NCI-H2196 (cell line): Measurements from ENCODE around the gene VAMP7.
"Not testable (repeated sequence)": the region's sequence is repeated elsewhere in the genome, so short reads cannot be mapped to it uniquely, and the experiment has no call there.

Experiments
- DNase-seq: peaks from one replicate; lab custom pipeline; 2025; ENCODE audit not compliant: unreplicated experiment; lab: John Stamatoyannopoulos, UW

Gene VAMP7, protein sequence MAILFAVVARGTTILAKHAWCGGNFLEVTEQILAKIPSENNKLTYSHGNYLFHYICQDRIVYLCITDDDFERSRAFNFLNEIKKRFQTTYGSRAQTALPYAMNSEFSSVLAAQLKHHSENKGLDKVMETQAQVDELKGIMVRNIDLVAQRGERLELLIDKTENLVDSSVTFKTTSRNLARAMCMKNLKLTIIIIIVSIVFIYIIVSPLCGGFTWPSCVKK

DNA sequence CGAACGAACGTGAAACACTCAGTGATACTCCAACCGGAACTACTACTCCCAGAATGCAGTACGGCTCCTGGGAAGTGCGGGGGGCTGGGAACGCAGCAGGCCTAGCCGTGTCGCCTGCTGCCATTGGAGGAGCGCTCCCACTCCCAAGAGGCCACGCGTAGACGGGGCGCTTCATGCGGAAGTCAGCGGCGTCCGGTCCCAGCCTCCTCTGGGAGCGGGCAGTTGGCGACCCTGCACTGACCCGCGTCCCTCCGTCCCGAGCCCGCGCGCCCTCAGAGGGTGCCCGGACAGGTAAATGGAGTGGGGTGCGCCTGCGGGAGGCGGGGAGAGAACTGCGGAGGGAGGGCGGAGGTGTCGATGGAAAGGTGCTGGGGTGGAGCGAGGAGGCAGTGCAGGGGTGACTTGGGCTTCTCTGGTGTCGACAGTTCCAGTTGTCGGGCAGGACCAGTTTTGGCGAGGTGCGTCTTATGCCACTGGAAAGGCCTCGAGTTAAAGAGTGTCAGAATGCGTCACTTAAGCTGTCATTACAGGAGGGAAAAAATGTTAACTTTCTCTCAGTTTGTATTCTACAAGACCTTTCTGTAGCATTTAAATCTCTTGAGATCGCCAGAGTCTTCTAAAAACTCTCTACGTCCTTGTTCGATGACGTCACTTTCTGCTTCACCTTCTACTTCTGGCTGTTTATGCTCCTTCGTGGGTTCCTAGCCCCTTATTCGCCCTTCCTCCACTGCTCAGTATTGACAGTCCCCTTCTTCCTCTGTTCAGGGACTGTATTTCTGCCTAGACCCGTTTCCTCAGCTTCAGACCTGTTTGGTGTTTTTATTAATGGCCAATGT, at the start of gene VAMP7:
VAMP7 (plus strand) TSS at position 188 of the 836 bp plus-strand sequence. CDS start 8,122 bp downstream, outside the sequence.
- DNase-seq, result peak; percentile 73

DNA sequence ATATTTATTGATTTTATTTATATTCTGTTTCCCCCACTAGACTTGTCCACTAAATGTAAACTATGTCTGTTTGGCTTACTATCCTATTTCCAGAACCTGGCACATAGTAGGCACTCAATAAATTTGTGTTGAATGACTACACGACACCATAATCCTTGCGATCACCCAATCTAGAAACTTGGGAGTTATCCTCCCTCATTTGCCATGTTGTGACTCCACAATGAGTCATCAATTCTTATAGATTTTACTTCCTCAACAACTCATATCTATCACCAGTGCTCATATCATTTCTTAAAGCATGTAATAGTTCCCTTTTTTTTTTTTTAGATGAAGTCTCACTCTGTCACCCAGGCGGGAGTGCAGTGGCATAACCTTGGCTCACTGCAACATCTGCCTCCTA, 39.9 kb upstream of the VAMP7 start:
- DNase-seq, result no peak

DNA sequence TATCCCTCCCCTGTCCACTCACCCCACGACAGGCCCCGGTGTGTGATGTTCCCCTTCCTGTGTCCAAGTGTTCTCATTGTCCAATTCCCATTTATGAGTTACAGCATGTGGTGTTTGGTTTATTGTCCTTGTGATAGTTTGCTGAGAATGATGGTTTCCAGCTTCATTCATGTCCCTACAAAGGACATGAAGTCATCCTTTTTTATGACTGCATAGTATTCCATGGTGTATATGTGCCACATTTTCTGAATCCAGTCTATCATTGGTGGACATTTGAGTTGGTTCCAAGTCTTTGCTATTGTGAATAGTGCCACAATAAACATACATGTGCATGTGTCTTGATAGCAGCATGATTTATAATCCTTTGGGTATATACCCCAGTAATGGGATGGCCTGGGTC, 29.4 kb upstream of the VAMP7 start:
- DNase-seq, result not testable (repeated sequence)

DNA sequence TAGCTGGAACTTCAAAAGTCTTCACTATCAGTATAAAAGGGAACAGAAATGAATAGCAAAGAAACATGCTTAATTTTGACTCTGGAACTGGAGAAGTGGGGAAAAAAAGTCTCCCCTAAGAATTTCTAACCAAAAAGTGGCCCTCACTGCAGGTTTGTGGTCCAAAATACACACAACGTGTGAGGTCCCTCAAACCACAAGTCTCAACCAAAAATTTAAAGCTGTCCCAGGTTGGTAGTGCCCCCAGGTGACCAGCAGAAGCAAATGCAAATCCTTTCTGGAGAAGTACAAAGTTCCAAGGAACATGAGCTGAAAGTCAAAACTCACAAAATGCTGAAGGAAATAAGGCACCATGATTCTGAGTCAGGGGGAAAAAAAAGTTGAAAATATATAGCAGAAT, 23.6 kb upstream of the VAMP7 start:
- no peak for DNase-seq

DNA sequence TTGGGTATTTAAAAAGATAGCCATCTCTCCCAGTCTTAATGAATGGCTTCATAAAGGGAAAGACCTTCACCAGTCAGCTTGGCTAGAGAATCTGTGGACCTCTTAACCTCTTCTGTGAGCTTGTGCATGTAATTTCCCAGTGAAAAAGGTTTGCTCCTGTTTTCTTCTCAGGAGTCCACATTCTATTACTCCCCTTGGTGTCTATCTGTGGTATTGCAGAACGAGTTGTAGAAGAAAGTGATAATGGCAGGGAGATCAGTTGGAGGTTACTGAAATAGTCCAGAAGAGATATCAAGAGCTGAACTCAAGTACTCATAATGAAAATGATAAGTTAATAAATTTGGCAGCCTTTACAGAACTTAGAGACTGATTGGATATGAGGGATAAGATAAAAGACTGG, 16.5 kb upstream of the VAMP7 start:
- no peak for DNase-seq

DNA sequence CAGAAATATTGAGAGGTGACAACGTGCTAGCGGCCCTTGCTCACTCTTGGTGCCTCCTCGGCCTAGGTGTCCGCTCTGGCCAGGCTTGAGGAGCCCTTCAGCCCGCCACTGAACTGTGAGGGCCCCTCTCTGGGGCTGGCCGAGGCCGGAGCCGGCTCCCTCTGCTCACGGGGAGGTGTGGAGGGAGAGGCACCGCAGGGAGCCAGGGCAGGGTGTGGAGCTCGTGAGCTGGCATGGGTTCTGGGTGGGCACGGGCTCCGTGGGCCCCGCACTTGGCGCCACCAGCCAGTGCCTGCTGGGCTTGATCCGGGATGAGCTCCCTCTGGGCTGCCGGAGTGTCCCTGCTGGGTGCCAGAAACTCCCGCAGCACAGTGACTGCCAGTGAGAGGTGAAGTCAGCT, 16.0 kb upstream of the VAMP7 start:
- no peak for DNase-seq

DNA sequence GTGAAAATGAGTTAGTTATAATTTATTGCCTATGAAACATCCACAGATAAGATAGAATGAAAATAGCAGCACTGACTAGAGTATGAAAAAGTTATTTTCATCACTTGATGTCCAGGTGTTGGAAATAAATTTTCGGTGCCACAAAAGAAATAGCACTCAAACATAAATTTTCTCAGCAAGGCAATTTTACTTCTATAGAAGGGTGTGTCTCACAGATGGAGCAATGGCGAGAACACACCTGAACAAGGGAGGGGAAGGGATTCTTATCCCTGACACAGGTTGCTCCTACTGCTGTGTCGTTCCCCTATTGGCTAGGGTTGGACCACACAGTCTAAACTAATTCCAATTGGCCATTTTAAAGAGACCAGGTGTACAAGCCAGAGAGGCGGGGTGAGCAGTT, 13.3 kb upstream of the VAMP7 start:
- no peak for DNase-seq

DNA sequence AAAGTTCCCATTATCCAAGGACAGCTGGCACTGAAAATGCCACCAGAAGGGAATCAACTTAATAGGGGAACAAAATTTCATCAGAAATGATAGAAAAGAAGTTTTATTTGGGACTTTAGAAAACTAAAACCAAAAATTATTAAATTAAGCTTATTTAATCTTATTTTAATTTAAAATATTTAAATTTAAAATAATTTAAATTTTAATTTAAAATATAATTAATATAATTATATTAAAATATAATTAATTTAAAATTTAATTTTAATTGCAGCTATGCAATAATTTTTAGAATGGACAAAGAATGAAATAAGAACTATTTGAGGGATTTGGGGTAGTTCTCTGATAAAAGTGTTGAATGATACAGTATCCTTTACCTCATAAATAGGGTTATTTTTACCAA, 10.2 kb upstream of the VAMP7 start:
- no peak for DNase-seq

DNA sequence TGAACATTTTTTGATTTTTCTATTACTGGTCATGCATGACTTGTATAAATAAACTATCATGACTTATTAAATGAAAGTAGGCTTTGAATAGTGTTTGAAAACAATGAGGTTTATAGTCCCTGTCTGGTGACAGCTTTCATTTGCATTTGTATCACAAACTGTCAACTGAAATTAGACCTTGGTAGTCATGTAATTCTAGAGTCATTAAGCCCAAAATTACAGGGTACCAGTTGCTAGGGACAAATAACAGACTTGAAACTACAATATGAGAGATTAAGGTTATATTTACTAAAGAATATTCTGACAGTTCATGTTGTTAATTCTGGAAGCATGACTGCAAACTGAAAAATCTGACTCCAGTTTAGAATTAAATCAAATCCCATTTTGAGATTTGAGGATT, 9.2 kb upstream of the VAMP7 start:
- DNase-seq, result no peak

DNA sequence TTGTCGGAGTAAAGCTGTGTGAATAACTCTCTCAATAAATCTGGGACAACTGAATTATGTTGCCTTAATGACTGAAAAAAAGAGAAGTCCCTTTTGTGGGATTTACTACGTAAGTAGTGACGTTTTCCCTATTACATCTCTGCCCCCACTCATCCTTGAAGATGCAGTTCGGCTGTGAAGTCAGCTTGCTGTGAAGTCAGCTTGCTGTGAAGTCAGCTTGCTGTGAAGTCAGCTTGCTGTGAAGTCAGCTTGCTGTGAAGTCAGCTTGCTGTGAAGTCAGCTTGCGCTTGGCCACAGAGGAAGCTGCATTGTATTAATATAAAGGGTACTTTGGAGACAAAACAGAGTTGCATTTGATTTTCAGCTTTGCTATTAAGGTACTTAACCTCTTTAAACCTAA, 8.0 kb upstream of the VAMP7 start:
- no peak for DNase-seq

DNA sequence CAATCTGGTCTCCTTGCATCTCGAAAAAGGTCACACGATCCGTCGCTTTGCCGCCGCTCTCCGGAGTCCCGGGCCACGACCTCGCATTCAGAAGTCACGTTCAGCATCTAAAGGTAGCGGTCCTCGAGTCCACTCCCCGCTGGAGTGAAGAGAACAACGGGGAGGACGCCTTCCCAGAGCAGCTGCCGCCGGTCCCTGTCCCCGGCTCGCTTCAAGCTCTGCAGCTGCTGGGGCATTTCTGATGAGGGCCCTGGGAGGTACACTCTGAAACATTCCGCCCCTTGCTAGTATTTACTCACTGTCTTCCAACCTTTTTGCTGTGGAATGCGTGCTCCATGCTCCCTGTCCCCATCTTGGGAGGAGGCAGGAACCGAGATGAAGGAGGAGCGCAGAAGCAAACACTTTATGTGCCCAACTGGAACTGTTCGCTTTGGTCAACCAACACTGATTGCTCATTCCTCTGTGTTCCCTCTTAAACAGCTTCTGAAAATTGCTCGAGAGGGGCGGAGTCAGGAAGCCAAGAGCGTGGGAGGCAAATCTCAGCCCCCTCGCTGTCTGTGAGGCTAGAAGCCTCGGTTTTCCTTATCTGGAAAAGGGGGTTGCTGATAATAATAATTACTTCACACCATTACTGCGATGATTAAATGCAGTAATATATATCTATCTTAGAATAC, 6.4 kb upstream of the VAMP7 start:
- DNase-seq, result no peak

DNA sequence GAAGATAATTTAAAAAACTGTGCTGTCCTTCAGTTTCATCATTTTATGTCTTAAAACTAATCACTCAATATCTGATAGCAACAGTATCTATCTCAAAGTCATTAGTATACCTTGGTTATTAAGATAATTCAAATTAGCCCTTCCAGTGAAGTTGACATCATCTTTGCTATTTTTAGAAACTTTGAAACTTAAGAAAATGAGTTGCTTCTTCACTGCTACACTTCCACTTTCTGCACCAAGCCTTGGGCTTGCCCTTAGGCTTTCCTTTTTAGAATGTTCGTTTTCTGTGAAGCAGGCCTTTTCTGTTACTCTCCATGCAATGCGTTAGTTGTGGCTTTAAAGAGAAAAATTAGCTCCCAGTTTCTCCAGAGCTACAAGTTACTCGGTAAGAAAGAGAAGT, 4.4 kb upstream of the VAMP7 start:
- no peak for DNase-seq

DNA sequence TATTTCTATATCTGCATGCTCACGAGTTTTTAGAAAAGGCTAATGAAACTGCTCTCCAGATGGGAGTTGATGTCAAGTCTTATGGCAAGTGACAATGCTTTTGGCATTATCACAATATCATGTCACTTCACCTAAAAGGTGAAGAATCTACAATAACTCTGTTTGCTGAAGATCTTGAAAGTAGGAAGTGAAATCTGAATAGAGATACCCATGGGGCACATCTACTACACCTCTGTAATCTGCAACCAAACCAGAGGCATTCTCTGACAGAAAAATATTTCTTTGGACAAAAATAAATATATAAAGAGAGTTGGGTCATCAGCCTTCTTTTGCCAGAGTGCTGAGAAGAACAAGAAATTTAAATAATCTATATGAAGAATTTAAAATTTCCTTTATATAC, 3.9 kb upstream of the VAMP7 start:
- no peak for DNase-seq

DNA sequence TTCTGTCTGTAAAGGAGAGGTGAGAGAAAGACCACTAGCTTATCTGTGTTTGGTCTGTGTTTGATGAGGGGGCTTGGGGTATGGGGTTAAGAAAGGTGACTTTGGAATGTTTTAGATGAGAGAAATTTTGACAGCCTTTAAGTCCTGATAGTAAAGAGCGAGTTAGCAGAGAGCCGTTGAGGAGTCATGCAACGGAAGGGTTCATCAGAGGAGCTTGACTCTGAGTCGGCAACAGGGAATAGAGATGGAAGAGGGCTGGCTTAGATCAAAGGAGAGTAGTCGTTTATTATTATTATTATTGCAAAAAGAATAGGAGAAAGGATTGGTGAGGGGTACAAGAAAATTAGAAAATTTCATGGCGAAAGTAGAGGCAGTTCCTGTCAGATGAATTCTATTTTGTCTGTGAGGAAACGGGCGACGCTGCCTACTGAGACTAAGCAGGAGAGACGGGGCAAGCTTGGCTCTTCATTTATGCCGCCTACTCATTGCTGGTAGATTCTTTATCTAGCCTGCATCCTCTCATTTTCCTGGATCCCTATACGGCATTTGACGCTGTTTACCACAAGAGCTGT, 473 bp upstream of the VAMP7 start:
- no peak for DNase-seq

DNA sequence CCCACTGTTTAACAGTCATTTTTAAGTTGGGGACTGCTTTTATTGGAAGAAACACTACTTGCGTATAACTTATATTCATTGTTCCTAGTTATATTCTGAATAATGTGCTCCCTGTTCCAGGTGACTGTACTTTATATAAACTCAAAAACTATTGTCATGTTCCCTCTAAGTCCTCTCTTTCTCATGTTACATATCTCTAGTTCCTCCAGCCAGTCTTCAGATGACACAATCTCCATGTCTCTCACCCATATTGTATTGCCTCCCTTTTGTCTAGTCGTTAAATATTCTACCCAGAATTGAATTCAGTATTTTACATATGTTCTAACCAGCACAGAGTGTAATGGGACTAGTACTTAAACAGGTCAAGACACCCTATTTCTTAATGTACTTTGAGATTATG, 5.3 kb downstream of the VAMP7 start:
- DNase-seq, result no peak

DNA sequence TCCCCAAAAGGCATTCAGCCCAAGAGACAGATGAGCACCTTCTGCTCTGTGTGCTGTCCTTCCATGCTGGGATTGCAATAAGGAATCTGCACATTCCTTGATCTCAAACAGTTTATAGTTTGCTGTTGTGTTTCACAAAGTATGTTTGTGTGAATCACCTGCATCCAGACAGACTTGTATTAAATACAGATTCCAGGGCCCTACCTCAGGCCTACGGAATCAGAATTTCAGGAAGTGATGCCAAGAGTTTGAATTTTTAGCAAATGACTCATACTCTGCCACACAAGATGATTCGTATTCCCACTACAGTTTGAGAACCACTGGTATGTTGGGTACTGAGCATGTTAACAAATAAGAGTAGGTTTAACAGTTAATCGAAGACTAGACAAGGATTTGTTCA, 7.0 kb downstream of the VAMP7 start:
- no peak for DNase-seq

DNA sequence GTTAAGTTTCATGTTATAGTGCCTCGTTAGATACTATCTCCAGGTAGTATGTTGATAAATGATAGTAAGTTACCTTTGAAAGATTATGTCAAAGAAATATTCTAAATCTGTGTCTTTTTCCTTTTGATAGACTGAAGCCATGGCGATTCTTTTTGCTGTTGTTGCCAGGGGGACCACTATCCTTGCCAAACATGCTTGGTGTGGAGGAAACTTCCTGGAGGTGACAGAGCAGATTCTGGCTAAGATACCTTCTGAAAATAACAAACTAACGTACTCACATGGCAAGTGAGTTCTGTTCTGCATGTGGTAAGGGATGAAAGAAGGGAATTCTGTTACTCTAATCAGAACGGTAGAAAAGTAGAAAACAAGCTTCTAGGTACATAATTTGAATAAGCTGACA, 8.2 kb downstream of the VAMP7 start:
- DNase-seq, result no peak

DNA sequence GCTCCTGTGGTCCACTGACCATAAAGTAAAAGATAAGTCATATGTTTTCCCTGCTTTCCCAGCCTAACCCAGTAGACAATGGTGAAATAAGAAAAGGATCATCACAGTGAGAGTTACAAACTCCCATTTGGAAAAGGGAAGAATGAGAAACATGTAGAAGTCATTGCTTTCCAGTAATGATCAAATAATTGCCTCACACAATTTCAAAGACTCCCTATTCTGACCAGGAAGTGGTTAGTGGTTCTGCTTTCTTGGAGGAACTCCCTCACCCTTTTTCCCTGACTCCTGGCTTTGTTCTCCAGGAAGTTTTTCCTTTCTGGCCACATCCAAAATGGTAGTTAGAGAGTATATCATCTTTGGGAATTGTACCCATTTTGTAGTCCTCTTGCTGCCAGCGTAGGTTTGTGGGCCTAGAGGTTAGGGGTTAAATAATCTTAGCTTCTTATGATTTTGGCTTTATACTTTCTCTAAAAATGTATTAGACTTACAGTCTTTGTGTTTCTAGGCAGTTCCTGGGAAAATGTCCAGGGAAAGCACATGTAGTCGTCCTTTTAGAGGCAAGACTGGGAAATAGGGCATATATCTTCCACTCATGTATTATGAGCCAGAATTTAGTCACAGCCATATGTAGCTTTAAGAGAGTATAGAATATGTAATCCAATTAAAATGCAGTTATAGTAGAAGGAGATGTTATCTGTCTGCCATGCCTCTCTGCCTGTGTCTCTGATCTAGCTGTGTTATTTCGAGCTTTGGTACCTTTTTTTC, 10.5 kb downstream of the VAMP7 start:
- no peak for DNase-seq

DNA sequence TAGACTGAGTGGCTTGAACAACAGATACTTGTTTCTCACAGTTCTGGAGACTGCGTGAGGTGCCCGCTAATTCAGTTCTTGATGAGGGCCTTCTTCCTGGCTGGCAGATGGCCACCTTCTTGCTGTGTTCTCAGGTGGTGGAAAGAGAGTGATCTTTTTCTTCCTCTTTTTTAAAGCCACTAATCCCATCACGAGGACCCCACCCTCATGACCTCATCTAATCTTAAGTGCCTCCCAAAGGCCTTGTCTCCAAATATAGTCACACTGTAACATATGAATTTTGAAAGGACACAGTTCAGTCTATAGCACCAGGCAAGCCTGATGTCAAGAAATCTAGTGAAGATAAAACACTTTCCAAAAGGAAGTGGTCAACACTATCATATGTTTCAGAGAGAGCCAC, 12.4 kb downstream of the VAMP7 start:
- no peak for DNase-seq

DNA sequence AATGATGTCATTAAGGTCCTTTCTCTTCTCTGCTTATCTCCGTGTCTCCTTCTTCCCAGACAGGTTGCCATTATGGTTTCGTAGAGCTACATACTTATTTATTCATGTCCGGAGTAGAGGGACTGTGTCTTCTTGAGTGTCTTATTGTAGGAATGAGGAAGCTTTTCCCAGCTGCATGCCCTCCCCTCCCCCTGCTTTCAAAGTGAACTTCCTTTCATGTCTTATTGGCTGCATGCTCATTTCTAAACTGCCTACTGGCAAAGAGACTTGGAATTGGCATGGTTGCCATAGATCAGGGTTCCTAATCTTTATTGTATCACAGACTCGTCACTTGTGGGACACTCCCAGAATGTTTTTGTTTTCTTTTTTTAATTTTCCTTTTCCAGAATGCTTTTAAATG, 15.4 kb downstream of the VAMP7 start:
- DNase-seq, result no peak

DNA sequence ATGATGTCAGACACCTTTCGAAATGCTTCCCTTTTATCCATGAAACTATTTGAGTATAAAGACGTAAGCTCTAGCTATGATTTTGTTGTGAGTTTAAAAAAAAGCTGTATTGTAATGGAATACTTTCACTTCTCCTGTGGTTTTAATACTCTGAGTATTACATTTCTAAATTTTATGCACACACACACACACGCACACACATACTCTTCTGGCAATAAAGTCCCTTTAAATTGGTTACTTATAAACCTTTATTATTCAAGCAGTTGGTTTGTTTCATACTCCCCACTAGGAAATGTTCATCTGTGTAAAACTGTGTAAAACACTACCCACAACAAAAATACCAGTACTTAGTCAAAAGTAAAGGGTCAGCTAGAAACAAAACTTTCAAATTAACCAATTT, 18.2 kb downstream of the VAMP7 start:
- DNase-seq, result no peak
